Activated naive CD4-positive, alpha-beta T cell treated with anti-CD3 and anti-CD28 coated beads, Interleukin-2, amount 50 U/mL, for 72 hours (primary cell): ENCODE measurements around the gene SETD1A. TPM values are rescaled to one million over a fixed set of nuclear protein-coding genes. Genes with fewer than 3 reads are reported as not detected.
A peak's percentile ranks its signal among the peaks of the same experiment; 100 is the strongest.

Experiments
- ATAC-seq, 2 donors: fragments of 150-1000 bp; cut with Tn5 transposase; 2 replicates each; pipeline ENCODE4 v1.10.0; 2021; ENCODE audit warnings: mild to moderate bottlenecking in 2 of 2, moderate library complexity in 2 of 2
- DNase-seq, 2 donors: peaks; one replicate each; pipeline ENCODE4 v3.0.0; 2021 to 2022; ENCODE audit warnings: low spot score in 2 of 2
- H3K27ac Mint-ChIP-seq, 2 donors: one replicate each; pipeline ENCODE4 v1.8.0; 2022; ENCODE audit warnings: mild to moderate bottlenecking in 2 of 2, mixed read lengths in 2 of 2
- H3K36me3 Mint-ChIP-seq, 2 donors: one replicate each; pipeline ENCODE4 v1.8.0; 2022; ENCODE audit warnings: mixed read lengths in 2 of 2
- H3K9me3 Mint-ChIP-seq, 2 donors: one replicate each; pipeline ENCODE4 v1.8.0; 2022; ENCODE audit warnings: mixed read lengths in 2 of 2
- total RNA-seq, 2 donors: library from RNA; stranded (reverse); gene quantifications; one replicate each; pipeline ENCODE4 v1.2.3, GENCODE V29; 2022

Gene SETD1A
- total RNA-seq, 2 donors from 2014 or later: 24.5 to 34.1 TPM

GRCh38 chr16:30983898-30984610 lies 26.5 kb downstream of the SETD1A start:
- Mint-ChIP-seq H3K9me3 (no peaks in the 10 kb centered on the region), H3K36me3 (peaks cover 0 to 5% of the 10 kb centered on the region in 2 donors), H3K27ac (no peak overlapping the region)
- no peak for DNase-seq
- ATAC-seq: no peak

GRCh38 chr16:30984669-30985400 lies 27.3 kb downstream of the SETD1A start, which contains the start of gene HSD3B7:
Gene HSD3B7 (plus strand): TSS chr16:30985207. CDS start chr16:30985659, 452 bp downstream.
- DNase-seq: peak; percentile 81 to 94
- ATAC-seq: peak; percentile 81 to 89
- peaks cover 0 to 5% of the 10 kb centered on the region in 2 donors for H3K36me3 Mint-ChIP-seq
- H3K27ac Mint-ChIP-seq: peak within 1 kb of the TSS; percentile 55 to 64
- no peaks in the 10 kb centered on the region for H3K9me3 Mint-ChIP-seq

DNA sequence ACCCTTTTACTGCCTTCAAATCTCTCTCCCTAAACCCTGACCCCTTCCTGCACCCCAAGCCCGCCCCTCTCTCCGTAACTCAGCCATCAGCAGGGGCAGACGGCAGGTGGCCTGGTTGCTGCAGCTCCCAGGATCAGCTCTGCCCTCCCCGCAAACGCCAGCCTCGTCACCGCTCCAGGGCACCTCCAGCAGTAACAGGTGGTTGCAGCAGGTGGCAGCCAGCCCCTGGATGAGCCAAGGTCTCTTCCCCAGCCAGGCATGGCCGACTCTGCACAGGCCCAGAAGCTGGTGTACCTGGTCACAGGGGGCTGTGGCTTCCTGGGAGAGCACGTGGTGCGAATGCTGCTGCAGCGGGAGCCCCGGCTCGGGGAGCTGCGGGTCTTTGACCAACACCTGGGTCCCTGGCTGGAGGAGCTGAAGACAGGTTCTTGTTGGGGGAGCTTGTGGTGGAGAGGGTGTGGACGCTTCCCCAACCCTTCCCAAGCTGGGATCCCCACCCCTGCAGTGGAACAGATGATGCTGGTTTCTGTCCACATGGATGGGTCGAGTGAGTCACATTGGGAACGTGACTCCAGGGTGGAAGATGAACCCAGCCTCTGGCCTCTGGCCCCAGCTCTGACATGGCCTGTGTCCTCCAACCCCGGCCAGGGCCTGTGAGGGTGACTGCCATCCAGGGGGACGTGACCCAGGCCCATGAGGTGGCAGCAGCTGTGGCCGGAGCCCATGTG lies 28.0 kb downstream of the SETD1A start:
- ATAC-seq: peak; percentile 10 to 32
- Mint-ChIP-seq H3K9me3 (no peaks in the 10 kb centered on the region), H3K36me3 (peaks cover 0 to 5% of the 10 kb centered on the region in 2 donors), H3K27ac (peak overlapping the region; percentile 55 to 64)
- no peak for DNase-seq

DNA sequence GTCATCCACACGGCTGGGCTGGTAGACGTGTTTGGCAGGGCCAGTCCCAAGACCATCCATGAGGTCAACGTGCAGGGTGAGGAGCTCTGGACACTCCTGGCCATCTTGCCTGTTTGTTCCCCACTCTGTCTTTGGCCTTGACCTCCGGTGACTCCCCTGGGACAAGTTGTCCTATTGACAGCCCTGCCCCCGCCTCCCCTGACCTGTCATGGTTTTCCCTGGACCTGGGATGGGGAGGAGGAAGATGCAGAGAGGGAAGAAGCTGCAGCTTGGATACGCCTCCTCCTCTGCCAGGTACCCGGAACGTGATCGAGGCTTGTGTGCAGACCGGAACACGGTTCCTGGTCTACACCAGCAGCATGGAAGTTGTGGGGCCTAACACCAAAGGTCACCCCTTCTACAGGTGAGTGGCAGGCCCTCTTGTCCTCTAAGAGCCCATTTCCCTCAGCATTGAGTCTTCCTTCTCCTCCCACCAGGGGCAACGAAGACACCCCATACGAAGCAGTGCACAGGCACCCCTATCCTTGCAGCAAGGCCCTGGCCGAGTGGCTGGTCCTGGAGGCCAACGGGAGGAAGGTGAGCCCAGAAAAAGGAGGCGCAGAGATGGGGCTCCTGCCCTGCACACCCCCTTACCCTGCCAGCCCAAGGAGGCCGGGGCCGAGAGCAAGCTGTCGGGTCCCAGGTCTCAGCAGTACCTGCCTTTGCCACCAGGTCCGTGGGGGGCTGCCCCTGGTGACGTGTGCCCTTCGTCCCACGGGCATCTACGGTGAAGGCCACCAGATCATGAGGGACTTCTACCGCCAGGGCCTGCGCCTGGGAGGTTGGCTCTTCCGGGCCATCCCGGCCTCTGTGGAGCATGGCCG lies 28.8 kb downstream of the SETD1A start:
- Mint-ChIP-seq H3K9me3 (no peaks in the 10 kb centered on the region), H3K36me3 (peaks cover 0 to 5% of the 10 kb centered on the region in 2 donors), H3K27ac (peak overlapping the region in 1 of 2 donors; percentile 64)
- ATAC-seq: no peak
- no peak for DNase-seq

GRCh38 chr16:30987581-30988190 lies 30.1 kb downstream of the SETD1A start:
- H3K27ac Mint-ChIP-seq: no peak overlapping the region
- no peaks in the 10 kb centered on the region for H3K9me3 Mint-ChIP-seq
- no peak for ATAC-seq
- no peak for DNase-seq
- H3K36me3 Mint-ChIP-seq: peaks cover 0 to 5% of the 10 kb centered on the region in 2 donors

- no peak for DNase-seq
- no peak for ATAC-seq
- H3K36me3 Mint-ChIP-seq: no peaks in the 10 kb centered on the region
- no peak overlapping the region for H3K27ac Mint-ChIP-seq
- H3K9me3 Mint-ChIP-seq: no peaks in the 10 kb centered on the region
Observed at GRCh38 chr16:30989469-30990047, 32.0 kb downstream of the SETD1A start.

GRCh38 chr16:30990105-30990504 lies 32.6 kb downstream of the SETD1A start:
- ATAC-seq (no peak), DNase-seq (no peak)
- no peaks in the 10 kb centered on the region for H3K36me3 Mint-ChIP-seq
- H3K9me3 Mint-ChIP-seq: no peaks in the 10 kb centered on the region
- H3K27ac Mint-ChIP-seq: no peak overlapping the region

DNA sequence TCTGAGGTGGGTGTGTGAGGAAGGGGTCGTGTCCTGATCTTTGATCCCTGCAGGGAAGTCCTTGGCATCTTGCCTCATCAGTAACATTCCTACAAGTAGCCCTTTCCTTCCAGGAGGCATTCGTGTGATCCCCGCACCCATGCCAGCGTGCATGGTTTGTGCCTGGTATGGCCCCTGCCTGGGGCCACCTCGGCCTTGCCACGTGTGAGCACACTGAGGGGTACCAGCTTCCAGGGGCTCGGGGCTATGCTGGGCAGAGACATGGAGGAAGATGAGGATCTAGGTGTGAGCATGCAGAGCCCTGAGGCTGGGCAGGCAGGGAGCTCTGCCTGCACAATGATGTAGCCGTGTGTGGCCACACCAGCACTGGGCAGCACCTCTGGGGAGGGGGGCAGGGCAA lies 33.5 kb downstream of the SETD1A start:
- DNase-seq (no peak), ATAC-seq (no peak)
- Mint-ChIP-seq H3K9me3 (no peaks in the 10 kb centered on the region), H3K27ac (no peak overlapping the region), H3K36me3 (no peaks in the 10 kb centered on the region)

GRCh38 chr16:30992276-30992780 lies 34.8 kb downstream of the SETD1A start:
- ATAC-seq (no peak), DNase-seq (no peak)
- H3K9me3 Mint-ChIP-seq: no peaks in the 10 kb centered on the region
- no peak overlapping the region for H3K27ac Mint-ChIP-seq
- H3K36me3 Mint-ChIP-seq: no peaks in the 10 kb centered on the region

DNA sequence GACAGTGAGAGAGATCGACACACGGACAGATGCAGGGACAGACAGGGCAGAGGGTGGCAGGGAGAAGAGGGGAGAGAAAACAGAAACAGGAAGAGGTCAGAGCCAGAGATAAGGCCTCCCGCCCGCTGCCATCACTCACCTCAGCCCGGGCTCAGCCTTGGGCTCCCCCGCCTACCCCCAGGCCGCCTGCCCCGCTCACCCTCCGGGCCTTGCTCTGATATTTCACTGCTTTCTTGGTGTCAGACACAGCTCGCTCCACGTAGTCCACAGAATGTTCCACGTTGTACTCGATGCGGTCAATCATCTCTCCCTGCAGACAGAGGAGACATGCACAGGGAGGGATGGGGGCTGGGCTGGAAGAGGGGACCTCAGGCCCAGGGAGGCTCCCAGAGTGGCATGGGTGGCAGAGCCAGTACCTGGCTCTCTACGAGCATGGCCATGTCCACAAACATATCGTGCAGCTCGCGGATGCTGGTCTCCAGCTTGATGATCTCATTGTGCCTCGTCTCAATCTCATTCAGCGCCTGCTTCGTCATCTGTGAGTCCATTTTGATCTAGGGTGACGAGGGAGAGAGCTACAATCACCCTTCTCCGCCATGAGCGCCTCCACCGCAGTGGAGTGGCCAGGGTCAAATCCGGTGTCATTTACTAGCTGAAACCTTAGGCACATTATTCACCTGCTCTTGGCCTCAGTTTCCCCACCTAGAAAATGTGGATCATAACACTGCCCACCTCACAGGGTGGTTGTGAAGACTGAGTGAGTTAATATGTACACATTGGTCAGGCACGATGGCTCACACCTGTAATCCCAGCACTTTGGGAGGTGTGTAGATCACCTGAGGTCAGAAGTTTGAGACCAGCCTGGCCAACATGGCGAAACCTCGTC lies 35.6 kb downstream of the SETD1A start:
- DNase-seq (no peak), ATAC-seq (no peak)
- no peak overlapping the region for H3K27ac Mint-ChIP-seq
- no peaks in the 10 kb centered on the region for H3K36me3 Mint-ChIP-seq
- no peaks in the 10 kb centered on the region for H3K9me3 Mint-ChIP-seq

DNA sequence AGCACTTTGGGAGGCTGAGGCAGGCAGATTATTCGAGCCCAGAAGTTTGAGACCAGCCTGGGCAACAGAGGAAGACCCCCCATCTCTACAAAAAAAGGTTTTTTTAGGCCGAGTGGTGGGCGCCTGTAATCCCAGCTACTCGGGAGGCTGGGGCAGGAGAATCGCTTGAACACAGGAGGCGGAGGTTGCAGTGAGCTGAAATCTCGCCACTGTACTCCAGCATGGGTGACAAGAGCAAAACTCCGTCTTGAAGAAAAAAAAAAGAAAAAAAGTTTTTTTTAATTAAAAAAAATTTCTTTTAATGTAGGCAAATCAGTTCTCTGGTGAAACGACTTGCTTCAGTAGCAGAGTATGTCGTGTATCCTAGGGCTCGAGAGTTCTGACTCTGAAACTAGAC lies 38.4 kb downstream of the SETD1A start:
- DNase-seq (no peak), ATAC-seq (no peak)
- no peak overlapping the region for H3K27ac Mint-ChIP-seq
- no peaks in the 10 kb centered on the region for H3K36me3 Mint-ChIP-seq
- H3K9me3 Mint-ChIP-seq: no peaks in the 10 kb centered on the region

DNA sequence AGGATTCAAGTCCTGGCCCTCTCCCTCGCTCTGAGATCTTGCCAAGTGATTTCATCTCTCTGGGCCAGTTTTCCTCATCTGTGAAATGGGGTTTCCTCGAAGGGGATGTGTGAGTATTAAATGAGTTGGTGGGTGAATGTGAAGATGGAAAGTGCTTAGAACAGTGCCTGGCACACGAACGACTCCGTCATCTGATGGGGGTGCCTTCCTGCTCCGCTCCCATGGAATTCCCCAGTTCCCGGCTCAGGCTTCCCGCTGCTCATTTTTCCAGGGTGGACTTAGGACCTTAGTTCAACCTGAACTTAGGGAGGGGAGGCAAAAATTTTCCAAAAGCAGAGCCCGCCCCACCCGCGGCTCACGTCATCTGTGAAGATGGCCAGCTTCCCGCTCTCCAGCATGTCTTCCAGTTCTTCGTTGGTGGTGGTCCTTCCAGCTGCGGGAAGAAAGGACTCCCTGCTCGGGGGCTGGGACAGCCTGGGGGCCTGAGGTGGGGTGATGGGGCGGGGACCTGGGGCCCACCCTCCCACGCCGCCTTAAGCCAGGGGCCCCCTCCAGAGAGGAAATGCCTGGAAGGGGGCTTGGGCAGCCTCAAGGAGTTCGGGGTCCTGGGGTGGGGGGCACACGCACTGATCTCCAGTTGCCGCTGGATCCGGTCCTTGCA lies 38.9 kb downstream of the SETD1A start:
- ATAC-seq: no peak
- peak overlapping the region in 1 of 2 donors; percentile 85 for H3K27ac Mint-ChIP-seq
- H3K36me3 Mint-ChIP-seq: no peaks in the 10 kb centered on the region
- no peak for DNase-seq
- no peaks in the 10 kb centered on the region for H3K9me3 Mint-ChIP-seq

DNA sequence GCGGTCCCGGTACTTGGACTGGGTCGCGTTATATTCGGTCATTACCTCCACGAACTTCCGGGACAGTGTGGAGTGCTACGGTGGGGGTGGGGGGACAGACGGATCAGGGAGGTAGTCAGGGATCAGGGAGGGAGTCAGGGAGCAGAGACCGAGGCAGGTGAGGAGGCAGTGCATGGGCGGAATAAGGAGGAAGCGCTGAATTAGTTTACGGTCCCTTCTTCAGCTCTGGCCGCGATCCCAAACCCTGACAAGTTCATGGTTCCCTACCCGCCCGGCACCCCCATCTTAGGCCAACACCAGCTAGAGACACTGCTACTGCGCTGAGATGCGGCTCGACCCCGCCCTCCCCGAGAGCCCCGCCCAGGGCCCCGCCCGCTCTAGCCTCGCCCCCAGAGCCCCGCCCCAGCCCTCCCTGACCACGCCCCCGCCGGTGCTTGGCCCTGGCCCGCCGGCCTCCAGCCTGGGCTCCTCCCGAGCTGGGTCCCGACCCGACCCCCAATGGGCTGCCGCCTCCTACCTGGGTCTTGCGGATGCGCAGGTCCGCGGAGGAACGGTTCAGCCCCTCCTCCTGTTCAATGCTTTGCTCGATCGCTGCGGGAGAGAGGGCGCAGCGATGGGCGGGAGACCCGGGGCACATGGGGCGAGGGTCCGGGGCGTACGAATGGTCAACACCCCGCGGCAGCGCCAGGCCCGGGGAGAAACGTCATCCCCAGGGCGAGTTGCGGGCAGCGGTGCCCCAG lies 39.6 kb downstream of the SETD1A start:
- ATAC-seq (peak; percentile 79 to 92), DNase-seq (peak; percentile 66 to 77)
- no peaks in the 10 kb centered on the region for H3K9me3 Mint-ChIP-seq
- peak overlapping the region in 1 of 2 donors; percentile 85 for H3K27ac Mint-ChIP-seq
- H3K36me3 Mint-ChIP-seq: no peaks in the 10 kb centered on the region
